Stimulated activated CD4-positive, alpha-beta T cell treated with anti-CD3 and anti-CD28 coated beads, Interleukin-2, amount 100 ng/mL, for 24 hours (primary cell): ENCODE results near the gene FBXO21.
"Not testable (repeated sequence)": the region's sequence is repeated elsewhere in the genome, so short reads cannot be mapped to it uniquely, and the experiment has no call there.

Experiments
- DNase-seq, 2 donors: peaks; one replicate each; pipeline ENCODE4 v3.0.0-alpha.2; 2020

Gene FBXO21

GRCh38 chr12:117100851-117101673, 89.2 kb downstream of the FBXO21 start:
- DNase-seq: no peak

- DNase-seq: no peak
Measured at GRCh38 chr12:117100251-117100650, 90.0 kb downstream of the FBXO21 start.

GRCh38 chr12:117098361-117099217, 91.7 kb downstream of the FBXO21 start:
- DNase-seq: peak; percentile 26 to 54

GRCh38 chr12:117098024-117098360, 92.3 kb downstream of the FBXO21 start:
- no peak for DNase-seq

GRCh38 chr12:117097159-117097558, 93.1 kb downstream of the FBXO21 start:
- DNase-seq: no peak

GRCh38 chr12:117096501-117097042, 93.7 kb downstream of the FBXO21 start:
- DNase-seq: no peak

GRCh38 chr12:117095191-117095590, 95.1 kb downstream of the FBXO21 start:
- not testable (repeated sequence) for DNase-seq

- no peak for DNase-seq
Measured at GRCh38 chr12:117093918-117094630, 96.2 kb downstream of the FBXO21 start.

- no peak for DNase-seq
Measured at GRCh38 chr12:117093431-117093830, 96.8 kb downstream of the FBXO21 start.

GRCh38 chr12:117092886-117093285, 97.4 kb downstream of the FBXO21 start:
- no peak for DNase-seq

- no peak for DNase-seq
Measured at GRCh38 chr12:117092511-117092780, 97.8 kb downstream of the FBXO21 start.
